Fibroblast of skin of scalp (primary cell): Measurements from ENCODE around the gene C10orf120.

ENCODE experiments used
- DNase-seq: peaks from one replicate; pipeline ENCODE4 v3.0.0-alpha.2; 2013

The C10orf120 gene

DNA sequence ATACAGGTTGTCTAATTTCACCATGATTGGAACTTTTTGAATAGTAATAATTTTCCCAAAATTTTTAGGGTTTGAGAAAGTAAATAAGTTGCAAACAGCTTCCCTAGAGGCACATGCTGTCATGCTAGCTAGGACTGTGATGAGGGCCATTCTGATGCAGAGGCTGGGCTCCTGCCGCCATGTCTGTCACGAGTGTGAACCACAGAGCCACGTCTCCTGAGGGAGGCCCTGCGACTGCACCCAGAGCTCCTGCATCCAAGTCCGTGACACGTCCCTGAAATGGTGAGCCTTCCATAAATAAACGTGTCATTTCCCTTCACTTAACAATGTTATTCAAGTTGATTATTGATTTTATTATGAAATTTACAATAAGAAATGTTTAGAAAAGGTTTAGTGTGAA lies 40.0 kb downstream of the C10orf120 start:
- no peak for DNase-seq

- DNase-seq: no peak
Measured at GRCh38 chr10:122659126-122659525, 40.5 kb downstream of the C10orf120 start.

DNA sequence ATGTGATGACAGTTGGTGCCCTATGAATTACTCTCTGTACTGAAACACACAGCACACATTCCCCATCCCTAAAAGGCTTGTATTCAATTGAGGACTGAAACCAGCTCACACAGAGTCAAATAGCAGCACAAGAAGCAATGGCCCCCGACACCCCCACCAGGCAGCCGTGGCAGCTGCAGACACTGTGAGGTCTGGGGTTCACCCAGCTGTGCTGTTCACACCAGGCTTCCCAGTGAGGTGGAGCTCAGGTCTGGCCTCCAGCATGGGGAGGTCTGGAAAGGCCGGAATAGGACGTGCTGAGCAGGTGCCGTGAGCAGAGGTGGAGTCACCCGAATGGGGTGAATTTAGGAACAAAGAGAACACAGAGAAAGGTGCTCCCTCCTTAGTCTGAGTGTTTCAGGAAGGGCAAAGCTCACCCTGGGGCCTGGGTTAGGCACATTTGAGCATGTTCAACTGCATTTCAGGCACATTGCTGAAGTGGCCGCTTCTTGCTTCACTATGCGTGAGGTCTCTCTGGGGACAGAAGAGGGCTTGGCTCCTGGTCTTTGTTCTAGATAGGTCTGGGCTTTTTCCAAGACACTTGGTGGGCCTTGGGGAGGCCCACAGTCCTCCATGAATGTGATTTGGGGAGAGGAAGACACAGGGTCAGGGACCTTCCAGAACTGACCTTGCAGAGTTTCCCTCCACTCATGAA lies 41.1 kb downstream of the C10orf120 start:
- no peak for DNase-seq

DNA sequence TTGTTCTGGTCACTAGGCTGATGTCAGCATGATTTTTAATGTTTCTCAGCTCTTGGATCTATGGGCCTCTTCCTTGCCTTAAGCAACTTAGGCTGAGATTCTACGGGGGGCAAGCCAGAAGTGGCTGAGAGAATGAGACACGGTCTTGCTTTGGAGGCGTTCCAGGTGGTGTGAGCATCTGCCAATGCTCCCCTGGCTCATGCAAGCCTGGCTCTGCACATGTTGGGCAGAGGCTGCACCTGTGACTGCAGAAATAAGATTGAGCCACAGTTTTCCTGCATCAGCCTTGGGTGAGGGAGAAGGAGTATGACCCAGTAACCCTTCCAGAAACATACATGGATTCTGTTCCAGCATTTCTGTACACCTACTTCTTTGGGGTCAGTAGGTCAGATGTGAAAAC lies 41.9 kb downstream of the C10orf120 start:
- no peak for DNase-seq

DNA sequence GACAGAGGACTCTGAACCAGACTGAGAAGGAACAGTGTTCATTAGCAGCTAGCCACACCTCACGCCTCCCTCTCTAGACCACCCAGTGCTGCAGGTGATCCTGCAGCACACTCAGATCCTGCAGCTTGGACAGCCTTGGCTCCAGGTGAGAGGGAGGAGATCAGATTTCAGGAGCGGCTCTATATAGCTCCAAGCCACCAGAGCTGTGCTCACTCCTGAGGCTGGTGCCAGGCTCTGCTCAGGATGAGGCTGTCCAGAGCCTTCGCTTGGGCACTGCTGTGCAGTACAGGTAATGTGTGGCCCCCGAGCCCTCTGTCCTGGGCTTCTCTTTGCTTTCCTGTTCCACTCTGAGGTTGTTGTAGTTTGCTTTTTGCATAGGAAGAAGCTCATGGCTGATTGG lies 42.4 kb downstream of the C10orf120 start:
- DNase-seq: no peak

GRCh38 chr10:122656741-122657140 lies 42.9 kb downstream of the C10orf120 start:
- DNase-seq: no peak

DNA sequence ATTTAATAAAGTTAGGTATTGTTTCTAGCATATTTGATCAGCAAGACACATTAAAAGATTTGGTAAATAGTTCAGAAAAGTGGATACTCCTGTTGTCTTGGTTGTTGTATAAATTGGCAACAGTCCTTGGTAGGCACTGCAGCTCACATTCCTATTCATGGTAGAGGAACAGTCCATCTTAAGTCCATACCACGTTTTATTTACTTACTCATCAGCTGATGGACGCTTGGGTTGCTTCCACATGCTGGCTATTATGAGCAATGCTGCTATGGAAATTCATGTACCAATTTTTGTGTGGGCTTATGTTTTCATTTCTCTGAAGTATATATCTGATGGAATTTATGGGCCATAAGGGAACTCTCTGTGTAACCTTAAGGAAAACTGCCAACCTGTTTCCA lies 43.3 kb downstream of the C10orf120 start:
- no peak for DNase-seq

GRCh38 chr10:122655524-122656307 lies 43.9 kb downstream of the C10orf120 start:
- no peak for DNase-seq

DNA sequence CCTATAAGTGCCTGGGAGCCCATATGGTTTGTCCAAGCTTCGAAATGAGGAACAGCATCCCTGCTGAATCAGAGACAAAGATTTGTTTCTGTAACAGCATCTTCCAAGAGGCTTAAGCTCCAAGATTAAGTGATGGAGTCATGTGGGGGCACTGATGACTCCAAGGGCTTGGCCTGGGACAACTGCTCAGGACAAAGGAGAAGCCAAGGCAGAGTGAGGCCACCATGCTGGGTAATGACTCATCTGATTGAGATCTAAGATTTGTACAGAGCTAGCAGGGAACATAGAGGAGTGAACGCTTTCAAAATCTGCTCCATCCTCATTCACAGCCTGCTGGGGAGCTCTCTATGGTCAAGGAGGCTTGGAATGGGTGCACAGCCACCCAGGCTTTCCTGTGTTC lies 49.3 kb downstream of the C10orf120 start:
- DNase-seq: no peak

DNA sequence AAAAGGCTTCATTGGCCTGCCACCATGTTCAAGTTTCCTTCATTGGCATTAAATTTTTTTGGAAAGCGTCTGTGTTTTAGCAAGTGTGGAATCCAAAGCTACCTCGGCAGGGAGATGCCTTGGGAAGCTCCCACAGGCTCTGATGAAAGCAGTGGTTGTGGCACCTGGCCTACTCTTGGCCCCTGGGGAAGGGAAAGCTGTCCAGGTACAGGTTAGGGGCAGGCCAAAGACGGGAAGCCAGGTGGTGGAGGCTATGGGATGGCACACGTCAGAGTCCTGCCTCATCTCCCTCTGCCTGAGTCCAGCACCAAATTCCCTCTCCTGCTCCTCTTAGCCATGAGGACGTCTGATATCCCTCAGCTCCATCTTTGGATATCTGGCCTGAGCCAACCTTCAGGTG lies 49.7 kb downstream of the C10orf120 start:
- no peak for DNase-seq

GRCh38 chr10:122648599-122649428 lies 50.8 kb downstream of the C10orf120 start:
- peak; percentile 27 for DNase-seq
